CD4-positive, alpha-beta T cell treated with Interferon gamma for 1 hour (primary cell): ENCODE results near the gene BTBD2.
"Not testable (repeated sequence)": the region's sequence is repeated elsewhere in the genome, so short reads cannot be mapped to it uniquely, and the experiment has no call there.

Experiments
- DNase-seq: peaks from one replicate; pipeline ENCODE4 v3.0.0-alpha.2; 2020

Gene BTBD2

DNA sequence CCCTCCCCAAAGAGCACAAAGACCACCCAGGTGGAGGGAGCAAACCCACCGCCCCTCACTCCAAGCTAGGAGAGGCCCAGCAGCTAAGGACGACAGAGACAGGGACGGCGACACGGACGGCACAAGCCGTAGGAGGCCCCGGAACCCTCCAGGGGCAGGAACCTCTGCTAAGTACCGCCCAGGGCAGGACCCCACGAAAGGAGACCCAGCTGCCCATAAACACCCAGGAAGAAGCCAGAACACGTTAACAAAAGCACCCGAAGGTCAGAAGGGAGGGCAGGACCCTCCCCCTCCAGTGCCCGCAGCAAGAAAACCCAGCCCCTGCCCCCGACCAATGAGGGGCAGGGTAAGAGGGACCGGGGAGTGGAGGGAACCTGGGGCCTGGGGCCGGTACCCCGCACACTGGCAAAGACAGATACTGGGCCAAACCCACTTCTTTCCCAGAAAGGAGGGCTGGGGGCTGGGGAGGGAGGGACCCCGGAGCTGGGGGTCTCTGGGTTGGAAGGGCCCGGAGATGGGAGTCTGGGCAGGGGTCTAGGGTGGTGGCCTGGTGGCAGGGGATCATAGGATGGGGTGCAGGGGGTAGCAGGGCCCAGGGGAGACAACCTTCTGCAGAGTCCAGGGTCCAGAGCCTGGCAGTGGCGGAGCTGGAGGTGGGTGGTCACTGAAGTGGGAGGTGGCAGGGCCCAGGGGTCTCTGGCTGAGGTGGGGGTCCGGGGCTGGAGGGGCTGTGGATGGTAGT is 2.4 kb downstream of the BTBD2 start:
- DNase-seq = no peak

DNA sequence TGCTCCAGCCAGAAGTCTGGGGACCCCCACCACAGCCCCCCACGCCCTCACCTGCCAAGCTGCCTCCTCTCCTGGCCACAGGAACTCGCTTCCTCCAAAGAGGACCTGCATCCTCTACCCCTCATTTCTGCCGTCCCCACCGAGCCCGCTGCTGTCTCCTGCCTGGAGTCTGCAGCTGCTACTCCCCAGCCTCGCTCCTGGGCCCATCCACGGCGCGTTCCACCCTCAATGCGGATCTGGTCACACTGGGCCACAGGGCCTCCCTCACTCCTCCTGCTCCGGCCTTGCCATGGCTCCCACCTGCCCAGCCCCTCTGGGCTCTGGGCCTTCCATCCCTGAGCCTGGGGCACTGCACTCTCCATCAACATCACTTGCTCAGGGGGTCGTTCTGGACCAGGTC is 4.3 kb downstream of the BTBD2 start:
- no peak for DNase-seq

DNA sequence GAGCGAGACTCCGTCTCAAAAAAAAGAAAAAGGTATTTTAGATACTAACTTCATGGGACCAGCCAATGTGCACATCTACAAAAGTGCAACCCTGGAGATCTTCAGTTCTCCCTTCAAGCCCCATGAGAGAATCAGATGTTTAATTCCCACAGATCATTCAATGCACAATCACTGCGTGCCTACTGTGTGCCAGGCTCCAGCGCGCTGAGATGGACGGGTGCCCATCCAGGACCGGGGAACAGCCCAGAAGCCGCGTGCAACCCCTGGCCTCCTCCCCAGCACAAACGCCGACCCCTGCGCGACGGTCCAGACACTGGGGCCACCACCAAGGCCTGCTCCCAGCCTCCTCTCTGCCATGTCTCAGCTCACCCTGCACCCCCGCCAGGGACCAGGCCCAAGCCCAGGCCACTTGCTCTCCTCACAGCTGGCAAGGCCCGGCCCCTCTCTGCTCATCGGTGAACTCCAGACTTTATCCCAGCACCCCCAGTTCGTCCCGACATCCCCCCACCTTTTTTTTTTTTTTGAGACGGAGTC is 5.3 kb downstream of the BTBD2 start:
- no peak for DNase-seq

DNA sequence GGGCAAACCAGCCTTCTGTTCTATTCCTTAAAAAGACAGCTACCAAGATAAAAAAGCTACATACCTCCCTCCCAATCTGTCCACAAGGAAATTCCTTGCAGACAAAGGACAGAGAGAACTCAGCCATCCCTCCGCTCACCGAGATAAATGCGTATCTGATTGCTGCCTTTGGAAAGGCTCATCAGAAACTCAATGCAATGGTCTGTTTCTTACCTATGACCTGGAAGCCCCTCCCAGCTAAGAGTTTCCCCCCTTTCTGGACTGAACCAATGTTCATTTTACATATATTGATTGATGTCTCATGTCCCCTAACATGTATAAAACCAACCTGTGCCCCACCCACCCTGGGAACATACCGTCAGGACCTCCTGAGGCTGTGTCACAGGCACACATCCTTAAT is 11.6 kb downstream of the BTBD2 start:
- DNase-seq = no peak

DNA sequence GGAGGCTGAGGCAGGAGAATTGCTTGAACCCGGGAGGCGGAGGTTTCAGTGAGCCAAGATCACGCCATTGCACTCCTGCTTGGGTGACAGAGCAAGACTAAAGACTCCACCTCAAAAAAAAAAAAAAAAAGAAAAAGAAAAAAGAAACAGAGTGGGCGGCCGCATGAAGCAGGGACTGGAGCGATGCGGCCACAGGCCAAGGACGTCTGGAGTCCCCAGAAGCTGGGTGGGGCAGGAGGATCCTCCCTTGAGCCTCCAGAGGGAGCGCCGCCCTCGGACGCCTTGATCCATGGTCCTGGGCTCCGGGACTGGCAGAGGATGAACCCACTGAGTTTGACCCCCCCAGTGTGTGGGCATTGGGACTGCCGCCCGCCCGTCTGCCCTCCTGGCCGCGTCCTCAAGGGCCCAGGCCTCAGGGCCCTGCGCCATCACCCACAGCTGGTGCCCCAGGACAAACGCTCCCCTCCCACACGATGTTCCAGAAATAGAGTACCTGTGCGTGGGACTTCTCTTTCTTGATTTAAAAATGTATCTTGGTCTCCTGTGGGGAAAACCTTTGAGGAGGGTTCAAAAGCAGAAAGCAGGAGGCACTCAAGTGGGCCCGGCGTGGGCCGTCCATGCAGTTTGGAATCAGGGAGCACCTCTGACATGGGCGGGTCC is 15.5 kb downstream of the BTBD2 start:
- no peak for DNase-seq

DNA sequence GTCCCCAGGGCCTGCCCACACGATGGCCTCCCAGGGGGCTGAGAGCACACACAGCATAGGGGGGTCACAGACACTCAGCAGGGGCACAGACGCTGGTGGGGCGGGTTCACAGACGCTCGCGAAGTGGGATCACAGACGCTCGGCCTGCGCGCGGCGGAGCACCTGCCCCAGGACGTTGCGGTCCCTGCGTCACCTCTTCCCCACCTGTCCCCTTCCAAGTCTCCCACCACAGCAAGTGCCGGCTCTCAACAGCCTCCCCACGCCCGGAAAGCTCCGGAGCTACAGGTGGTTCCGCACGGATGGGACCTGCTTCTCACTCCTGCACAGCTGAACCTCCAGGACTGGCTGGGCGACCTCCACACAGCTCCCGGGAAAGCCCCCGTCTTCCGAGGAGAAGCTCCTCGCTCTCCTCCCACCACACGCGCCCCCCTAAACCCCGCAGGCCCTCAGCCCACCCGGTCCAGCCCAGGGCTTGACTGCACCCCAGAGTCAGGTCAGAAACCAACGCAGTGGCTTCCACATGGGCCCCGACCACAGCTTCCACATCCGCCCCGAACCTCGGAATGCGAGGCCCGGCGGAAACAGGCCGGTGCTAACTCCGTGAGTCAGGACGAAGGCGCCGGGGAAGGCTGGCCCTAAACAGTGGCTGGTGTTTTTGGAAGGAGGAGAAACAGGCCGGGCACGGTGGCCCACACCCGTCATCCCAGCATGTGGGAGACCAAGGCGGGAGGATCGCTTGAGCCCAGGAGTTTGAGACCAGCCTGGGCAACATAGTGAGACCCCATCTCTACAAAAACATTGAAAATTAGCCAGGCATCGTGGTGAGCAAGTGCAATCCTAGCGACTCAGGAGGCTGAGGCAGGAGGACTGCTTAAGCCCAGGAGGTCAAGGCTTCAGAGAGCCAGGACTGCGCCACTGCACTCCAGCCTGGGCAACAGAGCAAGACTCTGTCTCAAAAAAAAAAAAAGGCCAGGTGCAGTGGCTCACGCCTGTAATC is 16.5 kb downstream of the BTBD2 start:
- DNase-seq = no peak

DNA sequence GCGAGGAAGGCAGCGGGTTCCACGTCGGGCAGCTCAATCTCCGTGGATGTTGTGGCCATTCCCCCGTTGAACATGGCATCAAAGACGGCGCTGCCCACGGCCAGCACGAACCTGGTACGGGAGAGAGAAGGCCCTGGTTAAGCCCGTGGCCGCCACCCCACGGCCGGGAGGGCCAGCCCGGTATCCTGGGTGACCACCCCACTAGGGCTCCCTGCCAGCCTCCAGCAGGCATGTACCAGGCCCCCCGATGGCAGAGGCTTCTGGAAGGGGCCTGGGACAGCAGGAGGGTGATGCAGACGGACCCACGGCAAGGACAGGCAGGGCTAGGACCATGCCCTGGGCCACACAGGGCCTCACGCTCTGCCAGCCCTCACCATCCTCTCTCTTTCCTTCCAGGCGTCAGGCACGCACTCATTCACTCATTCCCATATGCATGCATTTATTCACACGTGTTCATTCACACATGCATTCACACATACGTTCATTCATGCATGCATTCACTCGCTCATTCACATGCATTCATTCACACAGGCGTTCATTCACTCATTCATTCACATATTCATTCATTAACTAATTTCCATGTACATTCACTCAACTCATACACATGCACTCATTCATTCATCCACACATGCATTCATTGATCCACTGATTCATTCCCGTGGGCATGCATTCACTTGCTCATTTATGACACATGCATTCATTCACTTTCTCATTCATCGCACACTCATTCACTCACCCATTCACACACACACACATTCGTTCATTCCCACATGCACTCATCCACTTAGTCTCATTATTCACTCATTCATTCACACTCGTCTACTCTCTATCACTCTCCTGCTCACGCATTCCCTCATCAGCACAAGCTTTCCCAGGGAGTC is 17.9 kb downstream of the BTBD2 start:
- DNase-seq = no peak

DNA sequence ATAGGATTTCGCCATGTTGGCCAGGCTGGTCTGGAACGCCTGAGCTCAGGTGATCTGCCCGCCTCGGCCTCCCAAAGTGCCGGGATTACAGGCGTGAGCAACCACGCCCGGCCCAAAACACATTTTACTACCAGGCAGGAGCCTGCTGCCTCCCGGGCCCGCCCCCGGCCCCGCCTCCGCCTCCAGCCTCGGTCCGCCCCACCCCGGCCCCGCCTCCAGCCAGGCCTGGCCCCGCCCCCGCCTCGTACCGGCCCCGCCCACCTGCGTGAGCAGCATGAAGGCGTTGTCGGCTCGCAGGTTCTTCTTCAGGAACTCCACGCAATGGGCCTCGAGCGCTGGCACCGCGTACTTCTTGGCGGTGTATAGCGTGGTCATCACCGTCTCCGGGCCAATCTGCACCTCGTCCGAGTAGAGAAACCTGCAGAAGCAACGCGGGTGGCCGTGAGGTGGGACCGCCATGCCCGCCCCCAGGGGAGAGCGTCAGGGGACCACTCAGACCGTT is 22.7 kb downstream of the BTBD2 start:
- no peak for DNase-seq

DNA sequence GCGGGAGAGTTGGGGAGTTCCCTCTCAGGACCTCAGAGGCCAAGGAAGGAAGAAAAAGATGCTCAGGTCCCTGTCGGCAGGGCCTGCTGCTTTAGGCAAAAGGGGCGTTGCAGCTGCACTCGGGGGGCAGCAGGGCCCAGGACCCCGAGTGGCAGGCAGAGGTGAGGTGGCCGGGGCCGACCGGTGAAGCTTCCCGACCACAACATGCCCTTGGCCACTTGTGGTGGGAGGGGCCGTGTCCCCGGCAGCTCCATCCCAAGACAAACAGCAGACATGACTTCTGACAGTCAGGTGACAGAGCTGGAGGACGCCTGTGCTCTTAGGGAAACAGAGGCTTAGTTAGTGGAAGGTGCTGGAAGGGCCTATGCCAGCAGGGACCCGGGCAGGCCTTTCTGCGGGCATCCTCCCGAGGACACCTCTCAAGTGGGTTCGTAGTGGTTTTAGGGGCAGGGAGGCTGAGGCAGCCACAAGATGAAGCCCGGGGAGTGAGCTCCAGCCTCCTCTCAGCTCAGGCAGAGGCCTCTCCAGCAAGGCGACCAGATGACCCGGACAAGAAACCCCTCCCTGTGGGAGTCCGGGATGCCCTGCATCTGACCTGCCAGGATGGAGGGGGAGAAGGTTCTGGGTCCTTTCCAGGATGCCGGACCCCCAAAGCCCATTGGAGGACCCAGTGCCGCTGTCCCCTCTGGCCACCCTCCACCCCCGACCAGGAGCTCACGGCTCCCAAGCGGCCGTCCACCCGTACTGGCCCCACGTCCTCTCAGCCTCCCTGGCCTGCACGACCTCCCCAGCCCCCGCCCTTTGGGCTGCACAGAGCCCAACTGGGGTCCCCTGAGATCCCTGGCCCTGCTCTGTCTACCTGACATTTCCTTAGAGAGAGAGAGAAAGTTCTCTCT is 24.2 kb downstream of the BTBD2 start:
- DNase-seq = no peak

DNA sequence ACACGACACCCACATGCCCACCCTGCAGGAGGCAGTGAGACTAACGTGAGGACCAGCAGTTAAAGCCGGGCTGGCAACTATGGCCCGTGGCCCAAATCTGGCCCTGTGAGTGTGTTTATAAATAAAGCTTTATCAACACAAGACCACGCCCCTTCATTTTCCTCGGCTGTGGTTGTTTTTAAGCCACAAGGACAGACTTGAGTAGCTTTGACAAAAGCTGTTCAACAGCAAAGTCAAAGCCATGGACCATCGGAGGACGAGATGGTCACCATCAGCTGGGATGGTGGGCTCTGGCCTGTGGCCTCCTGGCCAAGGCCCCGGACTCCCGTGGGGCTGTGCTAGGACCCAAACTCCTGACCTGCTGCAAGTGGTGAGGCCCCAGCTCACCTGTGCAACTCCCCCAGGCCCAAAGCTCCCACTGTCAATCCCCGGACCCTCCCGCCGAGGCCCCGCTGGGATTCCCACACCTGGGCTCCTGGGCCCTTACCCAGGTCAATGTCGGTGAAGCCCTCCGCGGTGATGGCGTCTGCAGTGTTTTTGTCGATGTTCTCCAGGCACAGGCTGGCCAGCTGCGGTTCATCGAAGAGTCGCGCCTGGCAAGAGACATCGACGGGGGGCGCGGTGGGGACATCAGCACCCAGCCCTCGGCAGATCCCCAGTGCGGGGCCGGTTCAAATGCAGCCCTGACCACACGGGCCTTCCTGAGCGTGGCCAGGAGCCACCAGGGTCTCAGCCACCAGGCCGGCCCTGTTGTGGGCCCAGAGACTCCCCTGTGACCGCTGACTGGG is 25.1 kb downstream of the BTBD2 start:
- DNase-seq = no peak

DNA sequence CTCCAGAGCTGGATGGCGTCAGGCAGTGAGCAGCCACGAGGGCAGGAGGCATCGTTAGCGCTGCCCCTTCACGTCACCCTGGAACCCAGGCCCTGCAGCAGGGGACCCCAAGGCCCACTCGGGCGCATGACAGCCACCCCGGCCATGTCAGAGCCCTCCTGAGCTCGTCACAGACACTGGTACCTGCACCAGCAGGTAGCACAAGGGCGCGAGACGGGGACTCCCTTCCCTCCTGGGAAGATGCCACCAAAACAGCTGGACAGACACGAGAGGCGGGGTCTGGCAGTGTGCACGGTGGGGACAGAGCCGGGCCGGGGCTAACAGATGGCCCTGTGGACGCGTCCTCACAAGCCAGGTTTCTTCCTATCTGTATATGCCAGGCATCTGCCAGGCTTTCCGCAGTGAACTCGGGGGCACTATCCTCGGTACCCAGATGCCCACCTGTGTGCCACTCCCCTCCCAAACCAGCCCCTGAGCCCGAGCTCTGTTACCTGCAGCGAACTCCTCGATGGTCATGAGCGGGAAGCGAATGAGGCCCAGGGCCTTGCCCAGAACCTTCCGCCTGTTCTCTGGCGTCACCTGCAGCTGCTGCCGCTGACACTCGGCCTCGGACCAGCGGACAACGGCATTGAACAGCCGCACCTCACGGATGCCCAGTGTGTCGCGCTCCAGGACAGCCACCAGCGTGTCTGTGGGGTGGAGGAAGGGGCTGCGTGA is 25.8 kb downstream of the BTBD2 start:
- no peak for DNase-seq

DNA sequence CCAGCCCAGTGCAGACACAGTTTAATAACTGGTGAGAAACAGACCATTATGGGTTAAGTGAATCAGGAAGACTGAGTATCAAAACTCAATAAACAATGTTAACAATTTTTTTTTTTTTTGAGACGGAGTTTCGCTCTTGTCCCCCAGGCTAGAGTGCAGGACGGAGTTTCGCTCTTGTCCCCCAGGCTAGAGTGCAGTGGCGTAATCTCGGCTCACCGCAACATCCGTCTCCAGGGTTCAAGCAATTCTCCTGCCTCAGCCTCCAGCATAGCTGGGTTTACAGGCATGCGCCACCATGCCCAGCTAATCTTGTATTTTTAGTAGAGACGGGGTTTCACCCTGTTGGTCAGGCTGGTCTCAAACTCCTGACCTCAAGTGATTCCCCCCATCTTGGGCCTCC is 27.1 kb downstream of the BTBD2 start:
- DNase-seq = not testable (repeated sequence)

DNA sequence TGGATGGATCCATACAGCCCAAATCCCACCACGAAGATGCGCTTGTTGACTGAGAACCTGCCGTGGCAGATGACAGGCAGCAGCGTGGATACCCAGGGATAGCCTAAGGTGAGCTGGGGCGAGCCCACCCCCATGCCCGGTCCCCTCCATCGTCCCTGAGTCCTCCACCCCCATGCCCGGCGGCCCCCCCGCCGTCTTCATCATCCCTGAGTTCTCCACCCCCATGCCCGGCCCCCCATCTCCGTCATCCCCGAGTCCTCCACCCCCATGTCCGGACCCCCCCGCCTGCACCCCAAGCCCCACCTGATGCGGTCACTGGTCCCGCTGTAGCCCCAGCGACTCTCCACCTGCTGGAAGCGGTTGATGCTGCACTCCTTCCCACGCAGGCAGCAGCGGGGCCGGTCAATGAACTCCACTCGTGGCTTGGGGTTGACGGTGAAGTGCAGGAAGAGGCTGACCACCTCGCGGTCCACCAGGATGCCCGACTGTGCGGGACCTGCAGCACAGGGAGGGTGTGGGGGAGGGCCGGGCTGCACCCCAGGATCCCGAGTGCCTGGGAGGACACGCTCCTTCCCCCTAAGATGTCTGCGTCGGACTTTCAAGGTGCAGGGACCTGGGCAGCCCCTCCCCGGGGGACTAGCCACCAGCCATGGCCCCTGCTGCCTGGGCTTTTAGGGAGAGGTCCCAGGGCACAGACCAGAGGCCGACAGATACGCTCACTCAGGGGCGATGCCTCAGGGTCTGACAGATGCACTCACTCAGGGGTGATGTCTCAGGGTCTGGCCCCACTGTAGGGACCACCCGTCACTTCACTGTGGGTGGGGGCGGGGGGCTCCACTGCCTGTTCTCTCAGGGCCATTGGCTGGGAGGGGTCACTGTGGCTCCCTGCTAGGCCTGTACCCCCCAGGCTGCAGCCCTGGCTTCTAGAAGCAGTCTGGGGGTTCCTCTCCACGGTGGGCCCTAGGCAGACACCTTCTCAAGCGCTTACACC is 28.0 kb downstream of the BTBD2 start:
- DNase-seq = no peak

DNA sequence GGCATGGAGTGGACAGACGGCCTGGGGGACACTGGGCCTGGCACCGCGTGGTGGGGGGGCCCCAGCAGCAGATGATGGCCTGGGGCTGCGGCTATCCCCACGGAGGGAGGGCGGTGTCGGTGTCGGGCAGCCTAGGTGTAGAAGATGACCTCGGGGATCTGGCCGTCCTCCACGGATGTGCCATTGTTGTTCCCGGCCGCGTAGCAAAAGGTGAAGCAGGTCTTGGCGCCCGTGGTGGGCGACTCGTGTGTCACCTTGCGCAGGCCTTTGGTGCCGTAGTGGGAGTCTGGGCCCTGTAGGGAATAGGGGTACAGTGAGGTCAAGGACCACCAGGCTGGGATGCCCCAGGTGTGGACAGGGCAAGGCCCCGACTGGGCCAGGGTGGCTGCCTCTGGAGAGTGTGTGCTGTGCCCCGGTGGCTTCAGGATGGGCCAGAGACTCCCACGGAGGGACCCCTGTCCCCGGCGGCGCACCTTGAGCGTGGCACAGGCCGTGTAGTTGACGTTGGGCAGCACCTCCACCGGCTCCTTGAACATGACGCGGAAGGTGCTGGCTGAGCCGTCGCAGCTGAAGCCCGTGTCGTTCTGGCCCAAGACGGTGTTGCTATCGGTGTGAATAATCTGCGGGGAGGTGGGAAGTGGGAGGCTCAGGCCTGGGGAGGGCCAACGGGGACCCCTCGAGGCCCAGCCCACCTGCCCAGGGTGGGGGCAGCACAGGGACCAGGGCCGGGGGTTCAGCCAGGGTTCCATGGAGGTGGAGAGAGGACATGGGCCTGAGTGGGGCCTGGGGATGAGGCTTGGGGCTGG is 29.0 kb downstream of the BTBD2 start:
- DNase-seq = no peak

DNA sequence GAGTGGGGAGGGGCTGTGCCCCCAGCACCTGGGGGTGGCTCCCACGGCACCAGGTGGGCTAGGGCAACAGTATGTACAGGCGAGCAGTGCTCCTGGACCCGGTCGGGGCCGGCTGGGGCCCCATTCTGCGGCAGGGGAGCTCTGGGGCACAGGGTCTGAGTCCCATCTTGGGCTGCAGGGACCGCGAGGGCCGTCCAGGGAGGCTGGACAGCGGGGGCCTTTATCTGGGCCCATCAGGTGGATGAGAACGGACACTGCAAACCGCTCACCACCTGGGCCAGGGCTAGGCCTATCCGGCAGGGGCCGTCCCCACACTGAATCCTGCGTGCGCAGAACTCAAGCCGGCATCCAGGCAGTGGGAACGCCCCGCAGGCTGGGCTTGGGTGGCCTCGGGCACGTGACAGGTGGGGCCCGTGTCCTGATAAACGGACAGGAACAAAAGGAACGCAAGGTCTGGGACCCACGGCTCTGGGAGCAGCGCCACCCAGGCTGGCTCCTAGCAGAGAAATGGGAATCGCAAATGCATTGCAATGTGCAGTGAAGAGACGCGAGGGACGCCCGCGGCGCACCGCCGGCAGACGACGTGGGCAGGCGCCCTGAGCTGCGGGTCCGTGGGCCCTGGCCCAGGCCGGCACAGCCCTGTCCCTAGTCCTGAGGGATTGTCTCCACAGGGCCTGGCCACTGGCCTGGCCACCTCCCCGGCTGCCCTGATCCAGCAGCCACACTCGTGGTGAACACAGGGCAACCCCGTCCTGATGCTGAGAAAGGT is 29.7 kb downstream of the BTBD2 start:
- DNase-seq = no peak

DNA sequence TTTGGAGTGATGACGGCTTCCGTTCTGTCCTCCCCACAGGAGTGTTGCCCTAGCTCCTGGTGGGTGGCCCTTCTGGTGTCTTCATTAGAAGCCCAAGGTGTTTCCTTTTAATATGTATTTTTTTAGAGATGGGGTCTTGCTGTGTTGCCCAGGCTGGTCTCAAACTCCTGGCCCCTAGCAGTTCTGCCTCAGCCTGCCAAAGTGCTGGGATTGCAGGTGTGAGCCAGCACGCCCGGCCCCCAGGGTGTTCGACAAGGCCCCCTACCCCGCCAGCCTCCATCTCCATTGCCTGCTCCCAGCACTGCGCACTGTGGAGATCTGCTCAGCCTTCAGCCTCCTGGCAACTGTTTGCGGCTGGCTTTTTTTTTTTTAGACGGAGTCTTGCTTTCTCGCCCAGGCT is 31.2 kb downstream of the BTBD2 start:
- no peak for DNase-seq
